Endothelial cell of umbilical vein (primary cell): Measurements from ENCODE around the gene ZNF146. TPM values are rescaled to one million over a fixed set of nuclear protein-coding genes. Genes with fewer than 3 reads are reported as not detected.
"Not testable (repeated sequence)": the region's sequence is repeated elsewhere in the genome, so short reads cannot be mapped to it uniquely, and the experiment has no call there.

Source experiments
- BruUV-seq: library from RNA; stranded (reverse); fragments of 400-500 nt; replicated peaks from 2 replicates; lab custom pipeline; 2021; lab: Mats Ljungman, UMichigan
- CTCF ChIA-PET: fragments of 300-600, 350-600 bp; sonication (Branson Sonifier 250); formaldehyde crosslinking; loops from one replicate; lab custom pipeline; 2021; ENCODE audit warnings: antibody characterized with exemption, inconsistent platforms; lab: Charles Lee
- POLR2A ChIA-PET: fragments of 300-600, 350-600 bp; sonication (Branson Sonifier 250); formaldehyde crosslinking; loops from one replicate; lab custom pipeline; 2021; ENCODE audit warnings: antibody characterized with exemption, inconsistent platforms; lab: Charles Lee
- DNase-seq: peaks from one replicate; pipeline ENCODE4 v3.0.0-alpha.2; 2011; ENCODE audit warnings: low read depth, low spot score
- FAIRE-seq: peaks from 2 replicates; lab custom pipeline; 2011; peaks lifted over from hg19 to GRCh38; lab: Jason Lieb, UNC
- H2AFZ ChIP-seq: 2 replicates; pipeline ENCODE4 v1.6.0; 2012; ENCODE audit warnings: low read depth, low read length, control low read depth, inconsistent platforms
- H3K27ac ChIP-seq: 2 replicates; pipeline ENCODE4 v1.5.1; 2011; ENCODE audit warnings: low read depth, mild to moderate bottlenecking, control low read depth, low read length, moderate library complexity; ENCODE audit not compliant: insufficient read depth
- H3K27me3 ChIP-seq, 2 experiments: 2 replicates each; pipeline versions ENCODE4 v1.6.0 to v1.6.1; 2011; ENCODE audit warnings: low read length in 2 of 2, mixed read lengths in 1 of 2; ENCODE audit not compliant: control insufficient read depth in 2 of 2, insufficient read depth in 2 of 2
- H3K36me3 ChIP-seq, 2 experiments: 2 replicates in 1 of 2; 3 replicates in 1 of 2; pipeline ENCODE4 v1.5.1; 2011; ENCODE audit warnings: low read length in 2 of 2, mild to moderate bottlenecking in 1 of 2, moderate library complexity in 1 of 2; ENCODE audit not compliant: control insufficient read depth in 2 of 2, insufficient read depth in 2 of 2; ENCODE audit errors: extremely low read depth in 1 of 2
- H3K4me1 ChIP-seq: 3 replicates; pipeline ENCODE4 v1.5.1; 2011; ENCODE audit warnings: mild to moderate bottlenecking, low read length; ENCODE audit not compliant: control insufficient read depth, insufficient read depth; ENCODE audit errors: extremely low read depth
- H3K4me2 ChIP-seq: 2 replicates; pipeline ENCODE4 v1.6.1; 2011; ENCODE audit warnings: low read length, control low read depth, mixed read lengths; ENCODE audit not compliant: insufficient read depth
- H3K4me3 ChIP-seq, 3 experiments: fragments of 200-600 bp in 1 of 3; sonication (generic), shearing (Covaris generic) in 1 of 3; replicated peaks in 1 of 3; 2 replicates each; pipeline ENCODE4 v1.5.1; 2011 to 2016; ENCODE audit warnings: control low read depth in 3 of 3, low read length in 3 of 3, mild to moderate bottlenecking in 2 of 3, inconsistent platforms in 1 of 3, low read depth in 1 of 3, moderate library complexity in 1 of 3; ENCODE audit not compliant: insufficient read depth in 1 of 3
- H3K79me2 ChIP-seq: 2 replicates; pipeline ENCODE4 v1.6.0; 2012; ENCODE audit warnings: low read length, inconsistent platforms; ENCODE audit not compliant: control insufficient read depth, insufficient read depth
- H3K9ac ChIP-seq: replicated peaks from 2 replicates; pipeline ENCODE3; 2011; ENCODE audit warnings: low read length, control low read depth; ENCODE audit not compliant: insufficient read depth; ENCODE audit errors: extremely low read depth
- H3K9me1 ChIP-seq: replicated peaks from 3 replicates; pipeline ENCODE4 v1.6.0; 2011; ENCODE audit warnings: mild to moderate bottlenecking, low read length; ENCODE audit not compliant: control insufficient read depth, insufficient read depth; ENCODE audit errors: extremely low read depth
- H3K9me3 ChIP-seq: replicated peaks from 2 replicates; pipeline ENCODE4 v1.5.1; 2012; ENCODE audit warnings: low read length, inconsistent platforms; ENCODE audit not compliant: control insufficient read depth, insufficient read depth
- H4K20me1 ChIP-seq: replicated peaks from 2 replicates; pipeline ENCODE3; 2011; ENCODE audit warnings: mild to moderate bottlenecking, low read length; ENCODE audit not compliant: control insufficient read depth, insufficient read depth; ENCODE audit errors: extremely low read depth
- dilution Hi-C: fragments of 300-500 bp; cut with MboI; formaldehyde crosslinking; loops from one replicate; pipeline ENCODE4 v1.15.0; 2019; ENCODE audit warnings: low sequenced_read_pairs; ENCODE audit not compliant: extremely low pct_ligation_motif_present
- intact Hi-C: fragments of 100-400 bp; cut with micrococcal nuclease; formaldehyde crosslinking; loops from one replicate; pipeline ENCODE4 v1.10.0; 2022
- polyA plus RNA-seq, 4 experiments: library from polyadenylated mRNA; depleted of rRNA in 3 of 4; stranded (reverse) in 3 of 4; unstranded in 1 of 4; fragments of >200 nt; gene quantifications; 2 replicates each; pipeline versions ENCODE4 v1.2.1 to v1.2.3, GENCODE V29; 2011 to 2012; ENCODE audit warnings: missing spikeins in 1 of 4
- small RNA-seq: library from RNA; depleted of rRNA; stranded (forward); fragments of <200 nt; gene quantifications from one replicate; pipeline ENCODE3, GENCODE V24; 2012; ENCODE audit warnings: low replicate concordance, low read depth; ENCODE audit not compliant: insufficient read depth, insufficient read length
- total RNA-seq: library from RNA; stranded (reverse); gene quantifications from 2 replicates; pipeline ENCODE4 v1.2.3, GENCODE V29; 2021

The ZNF146 gene
- total and polyA plus RNA-seq, 2 donors (not counting 3 experiments of a cell fraction or from before 2014, with no cell fraction given) = 17.8 to 63.3 TPM

- CTCF ChIA-PET, H3K9me1 ChIP-seq, H3K4me3 ChIP-seq, BruUV-seq, dilution Hi-C loops, H3K79me2 ChIP-seq, DNase-seq, H3K4me2 ChIP-seq, H3K27me3 ChIP-seq, H3K9me3 ChIP-seq, H3K9ac ChIP-seq, POLR2A ChIA-PET, H3K4me1 ChIP-seq, intact Hi-C loops, H3K27ac ChIP-seq, H4K20me1 ChIP-seq, FAIRE-seq, H3K36me3 ChIP-seq, H2AFZ ChIP-seq: not testable (repeated sequence)
Measured at GRCh38 chr19:36268591-36268990, 53.7 kb downstream of the ZNF146 start.

GRCh38 chr19:36269295-36269694 lies 54.4 kb downstream of the ZNF146 start:
- BruUV-seq, H3K27me3 ChIP-seq, H3K36me3 ChIP-seq, H2AFZ ChIP-seq, H3K4me3 ChIP-seq, POLR2A ChIA-PET, DNase-seq, intact Hi-C loops, H3K4me2 ChIP-seq, H3K27ac ChIP-seq, H3K9me3 ChIP-seq, CTCF ChIA-PET, FAIRE-seq, dilution Hi-C loops, H3K9ac ChIP-seq, H3K9me1 ChIP-seq, H3K4me1 ChIP-seq, H3K79me2 ChIP-seq, H4K20me1 ChIP-seq: not testable (repeated sequence)

Small RNA genes within 50 kb of the gene (small RNA-seq; reads per million reads assigned to genes)
- gene RF00019 = not detected

Other genes with a start within 250 kb of the ZNF146 start
- 8.4 and 10.3 TPM in 2 replicates for gene SDHAF1, start 219.9 kb upstream of the ZNF146 start, total RNA-seq
- gene SDHAF1, start 219.9 kb upstream of the ZNF146 start, polyA plus RNA-seq = 16.2 and 16.5 TPM in 2 replicates
- 0.62 and 1.3 TPM in 2 replicates for gene SYNE4, start 206.3 kb upstream of the ZNF146 start, total RNA-seq
- gene SYNE4, start 206.3 kb upstream of the ZNF146 start, polyA plus RNA-seq = 0.38 and 0.46 TPM in 2 replicates
- 17.3 and 21.4 TPM in 2 replicates for gene ALKBH6, start 200.9 kb upstream of the ZNF146 start, total RNA-seq
- gene ALKBH6, start 200.9 kb upstream of the ZNF146 start, polyA plus RNA-seq = 26.7 and 33.2 TPM in 2 replicates
- 21.0 and 24.4 TPM in 2 replicates for gene CLIP3, start 182.2 kb upstream of the ZNF146 start, total RNA-seq
- 4.7 and 7.0 TPM in 2 replicates for gene CLIP3, start 182.2 kb upstream of the ZNF146 start, polyA plus RNA-seq
- gene THAP8, start 160.8 kb upstream of the ZNF146 start, total RNA-seq = 2.9 and 4.1 TPM in 2 replicates
- 6.6 and 8.3 TPM in 2 replicates for gene THAP8, start 160.8 kb upstream of the ZNF146 start, polyA plus RNA-seq
- gene WDR62, start 160.2 kb upstream of the ZNF146 start, total RNA-seq = 12.1 and 13.4 TPM in 2 replicates
- 8.0 and 8.7 TPM in 2 replicates for gene WDR62, start 160.2 kb upstream of the ZNF146 start, polyA plus RNA-seq
- gene OVOL3, start 104.0 kb upstream of the ZNF146 start, total RNA-seq = not detected in 2 replicates
- gene OVOL3, start 104.0 kb upstream of the ZNF146 start, polyA plus RNA-seq = not detected in 2 replicates
- gene POLR2I, start 100.2 kb upstream of the ZNF146 start, total RNA-seq = 63.3 and 64.8 TPM in 2 replicates
- 53.0 and 89.7 TPM in 2 replicates for gene POLR2I, start 100.2 kb upstream of the ZNF146 start, polyA plus RNA-seq
- 178 and 190 TPM in 2 replicates for gene TBCB, start 99.6 kb upstream of the ZNF146 start, total RNA-seq
- gene TBCB, start 99.6 kb upstream of the ZNF146 start, polyA plus RNA-seq = 363 and 364 TPM in 2 replicates
- gene CAPNS1, start 75.0 kb upstream of the ZNF146 start, total RNA-seq = 722 and 777 TPM in 2 replicates
- gene CAPNS1, start 75.0 kb upstream of the ZNF146 start, polyA plus RNA-seq = 1,095 and 1,235 TPM in 2 replicates
- 26.8 and 35.2 TPM in 2 replicates for gene COX7A1, start 62.7 kb upstream of the ZNF146 start, total RNA-seq
- gene COX7A1, start 62.7 kb upstream of the ZNF146 start, polyA plus RNA-seq = 10.6 and 11.6 TPM in 2 replicates
- 3.1 and 3.6 TPM in 2 replicates for gene ZNF565, start 441 bp upstream of the ZNF146 start, total RNA-seq
- 1.4 and 1.8 TPM in 2 replicates for gene ZNF565, start 441 bp upstream of the ZNF146 start, polyA plus RNA-seq
- 2.6 and 3.1 TPM in 2 replicates for gene ZFP14, start 164.1 kb downstream of the ZNF146 start, total RNA-seq
- 0.33 and 0.59 TPM in 2 replicates for gene ZFP14, start 164.1 kb downstream of the ZNF146 start, polyA plus RNA-seq
- gene ZFP82, start 203.5 kb downstream of the ZNF146 start, total RNA-seq = 3.7 and 3.9 TPM in 2 replicates
- 1.4 and 1.8 TPM in 2 replicates for gene ZFP82, start 203.5 kb downstream of the ZNF146 start, polyA plus RNA-seq